Right hindlimb (tissue), 1 donor: ENCODE results near the gene GHRH.

ENCODE experiments used
- DNase-seq: peaks from one replicate; pipeline ENCODE4 v3.0.0-alpha.2; 2018

Gene GHRH

DNA sequence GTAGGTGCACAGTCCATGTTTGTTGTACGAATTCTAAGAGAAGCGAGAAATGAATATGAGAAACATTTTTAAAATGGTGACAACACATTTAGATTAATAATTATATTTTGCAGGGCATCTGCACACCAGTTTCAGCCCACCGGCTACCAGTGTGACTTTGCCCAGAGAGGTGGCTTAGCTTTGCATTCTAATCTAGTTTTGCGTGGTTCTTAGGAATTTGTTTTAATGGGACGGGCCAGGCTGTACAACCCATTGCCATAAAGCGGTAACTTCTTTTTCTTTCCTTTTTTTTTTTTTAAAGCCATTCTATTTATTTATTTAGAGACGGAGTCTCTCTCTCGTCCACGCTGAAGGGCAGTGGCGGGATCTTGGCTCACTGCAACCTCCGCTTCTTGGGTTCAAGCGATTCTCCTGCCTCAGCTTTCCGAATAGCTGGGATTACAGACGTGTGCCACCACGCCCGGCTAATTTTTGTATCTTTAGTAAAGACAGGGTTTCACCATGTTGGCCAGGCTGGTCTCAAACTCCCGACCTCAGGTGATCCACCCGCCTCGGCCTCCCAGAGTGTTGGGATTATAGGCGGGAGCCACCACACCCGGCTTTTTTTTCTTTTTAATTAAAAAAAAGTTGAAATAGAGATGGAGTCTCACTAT lies 28.7 kb upstream of the GHRH start:
- no peak for DNase-seq

DNA sequence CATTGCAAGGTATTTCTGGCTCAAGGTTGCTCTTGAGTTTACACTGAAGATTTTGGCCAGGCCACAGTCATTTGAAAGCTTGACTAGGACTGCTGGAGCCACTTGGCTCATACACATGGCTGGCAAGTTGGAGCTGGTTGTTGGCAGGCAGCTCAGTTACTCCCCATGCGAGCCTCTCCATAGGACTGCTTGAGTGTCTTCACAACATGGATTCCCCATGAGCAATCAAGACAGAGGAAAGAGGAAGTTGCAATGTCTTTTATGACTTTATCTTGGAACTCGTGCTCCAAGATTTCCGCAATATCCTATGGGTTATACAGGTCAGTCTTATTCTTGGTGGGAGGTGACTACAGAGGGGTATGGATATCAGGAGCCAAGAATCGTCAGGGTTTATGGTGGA lies 26.5 kb upstream of the GHRH start:
- no peak for DNase-seq

DNA sequence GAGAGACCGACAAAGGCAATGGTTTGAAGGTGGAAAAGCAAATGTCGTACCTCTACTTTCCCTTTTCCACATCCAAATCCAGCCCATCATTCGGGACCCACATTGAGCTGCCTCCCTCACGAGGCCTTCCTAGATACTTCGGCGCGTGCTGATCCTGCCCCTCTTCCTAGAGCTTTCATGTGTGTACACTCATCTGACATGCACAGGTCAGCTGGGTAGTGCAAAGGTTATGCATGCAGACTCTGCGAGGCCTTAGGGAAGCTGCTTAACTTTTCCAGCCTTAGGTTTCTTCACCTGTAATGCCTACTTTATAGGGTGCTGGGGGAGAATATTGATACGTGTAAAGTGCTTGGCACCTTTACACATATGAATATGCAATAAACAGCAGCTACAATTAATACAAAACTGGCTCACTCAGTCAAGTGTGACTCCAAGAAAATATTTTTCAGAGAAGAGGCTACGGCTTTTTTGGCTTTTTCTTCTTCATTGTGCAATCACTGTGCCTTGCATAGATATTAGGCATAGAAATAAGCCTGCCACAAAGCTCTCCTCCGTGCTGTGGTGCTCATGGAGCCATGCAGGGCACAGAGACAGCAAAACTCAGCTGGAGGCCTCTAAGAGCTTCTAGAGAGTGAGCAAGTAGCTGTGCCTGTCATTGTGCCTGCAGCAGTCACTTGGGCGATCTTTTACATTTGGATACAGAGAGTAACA lies 24.2 kb upstream of the GHRH start:
- DNase-seq = no peak

DNA sequence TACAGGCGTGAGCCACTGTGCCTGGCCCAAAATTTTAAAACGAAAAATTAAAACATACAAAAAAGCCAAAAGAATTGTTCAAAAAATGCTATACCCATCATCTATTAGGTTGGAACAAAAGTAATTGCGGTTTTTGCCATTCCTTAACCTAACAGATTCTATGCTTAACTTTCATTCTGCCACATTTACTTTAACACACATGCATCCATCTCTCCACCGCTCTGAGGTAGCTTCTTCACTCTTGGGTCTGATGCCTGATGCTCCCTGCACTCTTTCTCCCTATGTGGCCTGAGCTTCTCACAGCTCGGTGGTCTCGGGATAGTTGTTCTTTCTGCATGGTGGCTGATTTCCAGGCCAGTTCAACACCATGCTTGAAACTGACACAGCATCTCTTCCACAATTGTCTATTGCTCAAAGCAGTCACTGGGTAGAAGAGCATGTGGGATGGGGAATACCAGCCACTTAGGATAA lies 23.1 kb upstream of the GHRH start:
- DNase-seq = no peak

DNA sequence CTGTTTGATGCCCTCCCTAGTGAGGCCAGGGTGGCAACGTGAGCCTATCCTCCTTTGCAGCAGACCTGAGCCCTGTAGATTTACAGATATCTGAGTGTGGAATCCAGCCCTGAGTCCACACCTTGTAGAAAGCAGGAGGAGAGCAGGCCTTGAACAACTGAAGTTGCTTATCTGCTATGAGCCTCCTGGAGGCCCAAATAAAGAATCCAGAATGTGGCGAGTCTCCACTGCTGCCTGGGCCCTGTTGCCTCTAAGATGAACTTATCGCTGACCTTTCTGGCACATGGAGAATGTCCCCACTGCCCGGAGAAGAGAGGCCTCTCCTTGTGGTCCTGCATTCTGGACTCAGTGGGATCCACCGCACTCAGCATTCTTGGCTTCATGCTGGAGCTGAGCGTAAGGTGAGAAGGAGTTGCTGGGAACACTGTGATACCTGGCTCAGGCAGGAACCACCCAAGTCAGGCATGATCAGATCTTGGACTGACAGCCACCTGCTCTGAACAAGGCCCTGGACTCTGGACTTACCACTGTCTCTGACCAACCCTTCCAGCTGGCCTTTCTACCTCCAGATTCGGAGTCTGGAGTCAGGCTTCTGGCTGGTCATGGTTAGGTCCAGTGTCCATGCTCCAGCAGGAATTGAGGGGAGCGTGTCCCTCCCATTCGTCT lies 22.0 kb upstream of the GHRH start:
- DNase-seq = no peak

DNA sequence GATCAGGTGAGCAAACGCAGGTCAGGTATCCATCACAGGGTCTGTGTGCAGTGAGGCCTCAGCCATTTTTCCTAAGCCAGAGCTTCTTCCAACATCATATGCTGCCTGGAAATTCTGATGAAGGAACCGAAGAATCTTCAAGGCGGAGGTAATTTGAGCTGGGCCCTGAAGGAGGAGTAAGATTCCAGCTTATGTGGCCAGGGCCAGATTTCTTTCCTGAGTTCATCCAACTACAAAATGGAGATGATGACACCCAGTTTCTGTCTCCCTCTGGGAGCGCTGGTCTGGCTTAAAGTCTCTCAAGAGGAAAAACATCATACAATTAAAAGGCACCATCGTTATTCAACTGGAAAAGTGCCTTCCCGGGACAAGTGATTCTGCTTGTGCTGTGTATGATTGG lies 20.9 kb upstream of the GHRH start:
- DNase-seq = peak; percentile 40

DNA sequence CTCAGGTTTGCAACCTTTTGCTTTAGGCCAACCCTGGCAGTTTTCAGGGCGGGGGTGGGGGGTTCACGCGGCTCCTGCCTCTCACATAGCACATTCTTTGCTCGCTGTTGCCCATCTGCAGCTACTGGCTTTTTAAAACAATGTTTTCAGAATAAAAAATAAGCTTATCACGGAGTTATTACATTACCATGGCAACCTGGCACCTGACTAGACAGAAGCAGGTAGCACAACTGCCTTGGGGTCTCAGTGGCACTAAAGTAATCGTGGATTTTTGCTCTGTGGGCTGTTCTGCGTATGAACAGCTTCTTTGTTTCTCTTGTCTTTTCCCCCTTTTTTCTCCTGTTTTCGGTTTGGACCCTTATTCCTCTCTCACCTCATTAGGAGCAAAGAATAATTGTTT lies 18.8 kb upstream of the GHRH start:
- no peak for DNase-seq

DNA sequence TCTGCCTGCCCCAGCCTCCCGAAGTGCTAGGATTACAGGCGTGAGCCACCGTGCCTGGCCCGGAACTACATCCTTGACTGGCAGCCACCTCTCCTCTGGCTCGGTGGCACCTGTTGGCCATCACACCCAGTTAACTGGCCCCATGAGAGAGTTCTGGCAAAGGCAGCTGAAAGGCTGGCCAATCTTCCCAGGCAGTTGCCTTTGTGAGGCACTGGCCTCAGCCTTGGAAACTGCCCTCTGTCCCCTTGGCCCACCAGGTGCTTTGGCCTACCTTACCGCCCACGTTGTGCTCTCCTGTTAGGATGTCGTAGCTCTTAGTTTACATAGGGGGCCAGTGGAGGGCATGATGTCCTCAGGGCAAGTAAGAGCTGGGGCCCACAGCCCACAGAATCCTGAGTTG lies 18.2 kb upstream of the GHRH start:
- no peak for DNase-seq

DNA sequence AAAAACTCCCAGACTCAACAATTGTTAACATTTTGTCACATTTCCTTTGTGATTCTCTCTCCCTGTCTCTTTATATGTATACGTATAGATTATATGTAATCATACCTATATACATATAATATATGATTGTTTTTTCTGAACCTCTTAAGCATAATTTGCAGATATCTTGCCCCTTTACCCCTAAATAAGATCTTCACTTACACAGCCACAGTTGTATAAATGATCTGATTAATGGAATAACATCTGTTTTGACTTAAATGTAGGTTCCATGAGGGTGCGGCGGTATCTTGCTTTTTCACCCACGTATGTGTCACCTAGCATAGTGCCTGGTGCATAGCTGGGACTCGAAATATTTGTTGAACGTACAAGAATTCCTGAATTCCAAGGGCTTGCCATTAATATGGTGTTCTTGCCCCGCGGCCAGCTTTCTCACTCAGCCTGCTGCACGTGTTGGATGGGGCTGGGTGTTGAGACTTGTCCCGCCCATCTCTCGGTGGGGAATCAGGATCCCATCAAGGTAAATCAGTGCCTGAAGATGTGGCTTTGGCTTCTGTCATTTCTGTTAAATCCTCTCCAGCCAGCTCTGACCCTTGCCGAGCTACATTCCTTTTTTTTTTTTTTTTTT lies 17.5 kb upstream of the GHRH start:
- no peak for DNase-seq

DNA sequence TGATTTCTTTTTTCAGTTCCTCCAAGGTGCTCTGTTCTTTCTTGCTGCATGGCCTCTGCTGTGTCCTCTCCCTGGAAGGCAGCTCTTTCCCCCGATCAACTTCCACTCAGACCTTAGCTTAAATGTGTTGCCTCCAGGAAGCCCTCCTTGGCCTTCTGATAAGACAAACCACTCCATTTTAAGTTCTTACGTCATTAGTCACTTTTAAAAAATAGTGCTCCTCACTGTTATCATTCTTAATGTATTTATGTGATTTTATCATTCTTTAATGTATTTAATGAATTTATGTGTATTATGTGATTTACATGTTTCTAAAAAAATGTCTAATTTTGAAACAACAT lies 15.6 kb upstream of the GHRH start:
- DNase-seq = no peak

DNA sequence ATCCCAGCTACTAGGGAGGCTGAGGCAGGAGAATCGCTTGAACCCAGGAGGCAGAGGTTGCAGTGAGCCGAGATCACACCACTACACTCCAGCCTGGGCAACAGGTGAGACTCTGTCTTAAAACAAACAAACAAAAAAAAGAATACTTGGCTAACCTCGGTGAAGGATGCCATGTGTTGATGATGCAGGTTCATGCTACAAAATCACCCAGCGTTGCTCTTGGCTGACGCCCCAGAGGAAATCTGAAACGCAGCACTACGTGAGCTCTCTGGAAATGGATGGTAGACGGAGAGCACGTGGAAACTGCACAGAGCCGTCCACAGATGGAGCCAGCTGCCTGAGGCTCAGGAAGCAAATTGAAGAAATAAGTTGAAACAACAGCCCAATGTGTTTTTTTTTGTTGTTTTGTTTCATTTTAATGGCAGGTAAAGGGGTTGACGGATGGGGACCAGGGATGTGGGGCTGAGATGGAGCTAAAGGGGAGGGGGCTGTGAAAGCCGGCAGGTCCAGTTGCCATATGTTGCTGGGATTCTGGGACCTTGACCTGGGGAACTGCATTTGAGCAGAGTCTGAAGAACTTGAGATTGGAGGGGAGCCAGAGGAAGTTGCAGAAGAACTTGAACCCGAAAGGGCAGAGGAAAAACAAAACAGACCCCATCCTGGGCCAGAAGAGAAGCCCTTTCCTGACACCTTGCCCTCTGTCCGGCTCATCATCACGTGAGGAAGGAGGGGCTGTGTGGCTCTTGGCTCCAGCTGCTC lies 15.1 kb upstream of the GHRH start:
- DNase-seq = peak; percentile 76

DNA sequence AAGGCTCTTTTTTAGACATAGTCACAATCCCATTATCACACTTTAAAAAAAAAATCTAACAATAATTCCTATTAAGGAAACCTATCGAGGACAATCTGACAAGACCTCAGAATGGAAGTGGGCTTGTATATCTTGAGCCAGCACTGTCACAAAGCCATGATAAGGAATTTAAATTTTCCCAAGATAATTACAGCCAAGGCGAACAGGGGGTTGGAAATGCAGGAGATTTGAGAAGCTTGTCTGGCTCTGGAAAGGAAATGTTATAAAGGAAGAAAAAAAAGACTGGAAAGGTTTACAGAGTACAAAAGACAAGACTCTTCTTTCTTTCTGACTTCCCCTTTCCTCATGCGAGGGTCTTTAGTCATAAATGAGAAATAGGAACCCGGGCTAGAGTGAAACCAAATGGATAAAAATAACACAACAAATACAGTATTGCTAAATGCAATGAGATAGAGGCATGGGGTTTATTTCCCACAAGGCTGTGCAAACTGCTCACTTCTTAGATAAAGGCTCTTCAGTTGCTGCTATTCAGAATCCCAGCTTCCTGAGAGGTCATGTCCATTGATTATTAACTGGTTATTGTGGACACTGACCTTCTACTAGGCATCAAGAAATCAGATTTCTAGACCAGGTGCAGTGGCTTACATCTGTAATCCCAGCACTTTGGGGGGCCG lies 13.4 kb upstream of the GHRH start:
- no peak for DNase-seq

DNA sequence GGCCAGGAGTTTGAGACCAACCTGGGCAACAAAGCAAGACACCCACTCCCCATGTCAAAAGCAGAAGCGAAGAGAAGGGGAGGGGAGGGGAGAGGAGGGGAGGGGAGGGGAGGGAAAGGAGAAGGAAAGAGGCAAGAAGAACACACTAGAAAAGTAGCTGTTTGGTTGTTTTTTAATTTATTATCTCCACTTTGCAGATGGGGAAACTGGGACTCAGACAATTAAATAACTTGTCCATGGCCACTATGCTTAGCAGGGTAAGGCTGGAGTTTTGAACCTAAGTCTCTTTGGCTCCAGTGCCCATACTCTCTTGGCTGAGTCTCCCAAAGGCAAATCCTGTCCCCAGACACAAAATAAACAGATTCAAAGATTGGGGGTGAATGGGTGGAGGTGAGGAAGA lies 12.4 kb upstream of the GHRH start:
- DNase-seq = no peak

DNA sequence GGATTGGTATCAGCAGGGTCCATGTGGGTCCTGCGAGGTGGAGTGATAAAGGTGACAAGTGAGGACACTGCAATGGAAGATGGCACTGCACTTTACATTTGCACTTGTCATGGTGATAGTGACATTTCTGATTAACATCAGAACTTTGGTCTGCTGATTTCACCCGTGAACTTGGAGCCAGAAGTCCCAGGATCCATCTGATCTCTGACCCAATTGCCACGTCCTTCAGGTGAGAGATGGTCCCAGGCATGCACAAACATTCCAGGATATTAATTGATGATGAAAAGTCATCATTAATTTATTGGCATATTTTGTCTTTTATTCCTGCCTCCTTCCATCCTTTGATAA lies 9.8 kb upstream of the GHRH start:
- DNase-seq = no peak

DNA sequence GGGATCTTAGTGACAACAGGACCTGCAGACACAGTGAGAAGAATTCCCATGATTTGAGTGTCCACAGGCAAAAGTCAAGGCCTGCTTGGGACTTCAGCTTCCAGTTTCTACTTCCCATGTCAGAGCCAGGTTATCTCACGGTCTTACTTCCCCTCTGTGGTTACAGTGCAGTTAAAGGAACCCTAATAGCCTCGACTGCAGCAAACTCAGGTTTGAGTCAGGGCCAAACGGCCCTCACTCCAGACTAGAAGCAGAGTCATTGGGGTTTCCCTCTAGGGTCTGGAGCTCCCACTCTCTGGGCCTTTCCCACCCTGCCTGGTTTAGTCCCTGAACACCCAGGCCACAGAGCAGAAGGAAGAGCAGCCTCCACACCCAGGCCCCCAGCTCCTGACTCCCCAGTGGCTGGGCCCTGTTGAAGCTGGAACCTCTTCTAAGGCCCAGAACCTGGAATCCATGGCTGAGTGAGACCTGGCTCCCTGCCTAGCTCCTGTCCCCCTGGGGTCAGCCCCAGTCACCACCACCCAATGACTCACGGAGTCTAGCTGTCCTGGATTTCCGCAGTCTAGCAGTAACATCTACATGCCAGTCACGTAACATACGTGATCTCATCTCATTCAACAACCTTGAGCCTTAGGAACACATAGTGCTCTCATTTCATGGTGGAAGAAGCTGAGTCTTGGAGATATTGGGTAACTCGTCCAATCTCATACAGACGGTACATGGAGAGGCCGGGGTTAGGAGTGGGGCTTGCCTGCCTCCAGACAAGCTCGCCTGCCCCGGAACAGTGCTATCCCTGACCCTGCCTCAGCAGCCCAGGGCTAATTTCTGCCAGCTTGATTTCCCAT lies 9.2 kb upstream of the GHRH start:
- no peak for DNase-seq

DNA sequence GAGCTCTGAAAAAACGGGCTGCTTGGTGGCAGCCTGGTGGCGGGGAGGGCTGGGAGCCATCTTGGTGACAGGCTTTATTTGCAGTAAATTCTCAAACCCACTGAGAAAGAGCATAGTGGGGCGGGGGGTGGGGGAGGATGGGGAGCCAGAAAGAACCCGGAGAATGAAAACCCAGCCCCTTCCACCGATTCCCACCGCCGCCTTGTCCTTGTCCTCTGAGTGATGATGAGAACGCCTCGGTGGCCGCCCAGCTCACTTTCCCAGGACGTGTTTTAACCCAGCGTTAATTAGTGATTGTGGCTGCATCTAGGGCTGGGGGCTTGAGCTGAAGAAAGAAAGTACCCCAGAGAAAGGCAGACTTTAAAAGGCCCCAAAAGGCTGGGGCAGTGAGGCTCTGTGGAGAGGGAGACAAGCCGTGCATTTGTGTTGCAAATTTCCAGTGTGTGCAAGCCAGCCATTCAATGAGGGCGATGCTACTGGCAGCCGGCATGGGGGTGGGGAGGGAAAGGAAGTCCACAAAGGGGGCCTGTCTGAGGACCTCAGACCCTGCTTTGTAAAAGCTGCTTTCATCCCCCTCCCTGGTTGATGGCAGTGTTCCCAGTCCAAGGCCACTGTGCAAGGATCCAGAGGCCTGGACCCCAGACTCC lies 6.2 kb upstream of the GHRH start:
- DNase-seq = no peak

DNA sequence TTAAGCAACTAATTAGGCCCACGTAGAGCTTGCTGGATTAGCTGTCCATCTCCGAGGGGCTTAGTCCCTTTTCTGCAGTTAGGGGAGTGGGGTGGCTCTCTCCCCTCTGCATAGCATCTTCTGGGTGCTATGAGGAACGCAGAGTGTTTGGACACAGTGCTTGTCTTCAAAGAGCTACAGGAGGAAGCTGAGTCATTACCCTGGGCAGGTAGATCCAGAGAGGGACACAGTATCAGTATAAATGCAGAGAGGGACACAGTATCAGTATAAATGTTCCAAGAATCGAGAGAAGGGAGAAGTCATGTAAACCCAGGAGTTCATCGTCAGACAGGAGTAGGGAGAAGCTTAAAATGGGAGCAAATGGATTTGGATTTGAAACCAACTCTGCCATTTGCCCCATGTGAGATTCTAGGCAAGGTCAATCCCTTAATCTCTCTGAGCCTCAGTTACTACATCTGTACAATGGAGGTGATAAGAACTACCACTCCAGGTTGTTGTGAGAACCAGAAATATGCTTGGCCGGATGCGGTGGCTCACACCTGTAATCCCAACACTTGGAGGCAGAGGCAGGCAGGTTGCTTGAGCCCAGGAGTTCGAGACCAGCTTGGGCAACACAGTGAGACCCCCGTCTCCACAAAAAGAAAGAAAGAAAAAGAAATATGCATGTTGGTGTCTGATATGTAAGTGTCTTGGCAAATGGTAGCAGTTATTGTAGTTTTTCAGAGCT lies 5.5 kb upstream of the GHRH start:
- no peak for DNase-seq

DNA sequence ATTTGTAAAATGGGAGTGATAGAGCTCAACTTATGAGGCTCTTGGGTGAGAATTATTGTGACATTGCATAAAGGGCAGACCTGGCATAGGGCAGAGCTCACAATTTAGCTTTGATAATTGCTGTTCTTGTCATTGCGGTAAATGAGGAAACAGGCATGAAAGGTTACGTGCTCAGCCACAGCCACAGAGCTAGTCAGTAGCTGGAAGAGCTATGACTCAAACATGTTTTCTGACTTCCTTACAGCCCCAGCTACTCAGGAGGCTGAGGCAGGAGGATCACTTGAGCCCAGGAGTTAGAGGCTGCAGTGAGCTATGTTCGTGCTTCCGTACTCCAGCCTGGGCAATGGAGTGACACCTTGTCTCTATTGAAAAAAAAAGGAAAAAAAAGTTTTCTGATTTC lies 3.5 kb upstream of the GHRH start:
- DNase-seq = no peak

DNA sequence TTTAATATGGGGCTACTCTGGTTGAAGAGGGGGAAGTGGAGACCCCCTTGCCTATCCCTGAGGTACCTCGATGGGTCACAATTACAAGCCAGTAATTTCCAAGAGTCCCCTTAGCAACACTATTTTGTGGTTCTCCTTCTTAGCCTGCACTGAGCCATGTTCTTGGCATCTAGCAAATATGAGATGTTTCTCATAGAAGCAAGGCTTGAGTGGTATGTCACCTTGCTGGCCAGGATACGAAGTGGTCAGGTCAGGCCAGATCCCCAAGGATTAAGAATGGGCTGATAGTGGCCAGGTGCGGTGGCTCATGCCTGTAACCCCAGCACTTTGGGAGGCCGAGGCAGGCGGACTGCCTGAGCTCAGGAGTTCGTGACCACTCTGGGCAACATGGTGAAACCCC lies 2.1 kb upstream of the GHRH start:
- DNase-seq = no peak

DNA sequence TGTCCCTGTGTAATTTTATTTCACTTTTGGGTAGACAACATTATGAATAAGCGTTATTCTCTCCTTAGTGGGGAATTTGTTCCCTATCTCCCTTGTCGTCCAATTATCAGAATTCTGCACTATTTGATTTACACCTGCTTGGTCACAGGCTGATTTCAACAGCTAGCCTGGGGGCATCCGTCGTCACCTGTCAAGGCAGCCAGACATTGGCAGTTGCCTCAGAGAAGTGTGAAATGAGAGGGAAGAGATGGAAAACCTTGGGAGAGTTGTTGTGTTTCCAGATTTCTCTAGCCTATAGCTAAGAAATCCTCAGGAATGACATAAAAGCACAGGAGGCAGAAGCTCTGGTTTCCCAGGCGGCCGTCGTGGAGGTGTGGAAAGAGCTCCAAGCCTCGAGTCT lies 891 bp upstream of the GHRH start:
- no peak for DNase-seq

DNA sequence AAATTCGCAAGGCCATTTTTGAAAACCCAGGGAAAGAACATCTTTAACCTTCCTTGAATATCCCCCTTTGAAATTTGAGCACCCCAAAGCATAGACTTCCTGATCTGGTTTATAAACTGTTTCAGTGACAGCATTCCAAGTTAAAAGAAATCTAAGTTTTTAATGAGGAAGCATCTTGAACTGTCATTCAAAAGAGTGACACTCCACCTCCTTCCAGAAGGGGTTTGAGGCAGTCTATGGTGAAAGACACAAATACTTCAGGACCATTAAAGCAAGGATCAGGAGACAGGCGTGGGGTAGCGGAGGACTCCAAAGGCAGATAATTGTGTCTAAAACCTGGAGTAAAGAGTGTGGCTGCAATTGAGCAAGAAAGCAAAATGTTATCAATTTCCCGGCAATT lies 691 bp downstream of the GHRH start:
- no peak for DNase-seq
